Erythroblast (primary cell): ENCODE measurements around the gene ARHGEF25.

ENCODE experiments used
- DNase-seq, 2 experiments: peaks; one replicate each; lab custom pipeline; 2025; lab: John Stamatoyannopoulos, UW
- GATA1 ChIP-seq: IDR thresholded peaks from 2 replicates; pipeline ENCODE4 v1.6.1; 2011; ENCODE audit warnings: low read depth, mild to moderate bottlenecking, control low read depth, low read length, moderate library complexity
- POLR2A ChIP-seq: IDR thresholded peaks from 2 replicates; pipeline ENCODE4 v1.6.1; 2011; ENCODE audit warnings: mild to moderate bottlenecking, low read length

ARHGEF25 gene

DNA sequence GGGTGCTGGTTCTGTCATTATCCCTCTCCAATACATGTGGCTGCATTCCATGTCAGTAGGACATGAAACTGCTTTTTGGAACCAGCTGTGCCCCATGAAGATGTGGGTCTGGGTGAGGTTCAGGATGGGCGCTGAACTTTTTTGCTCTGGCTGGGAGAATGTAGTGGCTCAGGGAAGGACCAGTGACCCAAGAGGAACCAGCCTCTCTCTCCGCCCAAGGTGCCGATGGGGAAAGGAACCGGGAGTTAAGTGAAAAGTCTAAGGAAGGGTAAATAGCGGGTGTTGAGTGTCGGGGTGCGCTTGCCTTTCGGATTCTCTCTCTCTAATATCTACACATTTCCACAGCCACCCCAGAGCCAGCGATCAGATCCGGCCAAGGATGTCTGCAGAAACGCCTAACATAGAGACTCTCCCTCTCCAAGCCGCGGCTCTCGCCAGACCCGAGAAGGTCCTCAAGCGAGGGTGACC lies 7.8 kb downstream of the ARHGEF25 start:
- DNase-seq = no peak
- no peak for TF ChIP-seq GATA1
- TF ChIP-seq POLR2A = no peak

DNA sequence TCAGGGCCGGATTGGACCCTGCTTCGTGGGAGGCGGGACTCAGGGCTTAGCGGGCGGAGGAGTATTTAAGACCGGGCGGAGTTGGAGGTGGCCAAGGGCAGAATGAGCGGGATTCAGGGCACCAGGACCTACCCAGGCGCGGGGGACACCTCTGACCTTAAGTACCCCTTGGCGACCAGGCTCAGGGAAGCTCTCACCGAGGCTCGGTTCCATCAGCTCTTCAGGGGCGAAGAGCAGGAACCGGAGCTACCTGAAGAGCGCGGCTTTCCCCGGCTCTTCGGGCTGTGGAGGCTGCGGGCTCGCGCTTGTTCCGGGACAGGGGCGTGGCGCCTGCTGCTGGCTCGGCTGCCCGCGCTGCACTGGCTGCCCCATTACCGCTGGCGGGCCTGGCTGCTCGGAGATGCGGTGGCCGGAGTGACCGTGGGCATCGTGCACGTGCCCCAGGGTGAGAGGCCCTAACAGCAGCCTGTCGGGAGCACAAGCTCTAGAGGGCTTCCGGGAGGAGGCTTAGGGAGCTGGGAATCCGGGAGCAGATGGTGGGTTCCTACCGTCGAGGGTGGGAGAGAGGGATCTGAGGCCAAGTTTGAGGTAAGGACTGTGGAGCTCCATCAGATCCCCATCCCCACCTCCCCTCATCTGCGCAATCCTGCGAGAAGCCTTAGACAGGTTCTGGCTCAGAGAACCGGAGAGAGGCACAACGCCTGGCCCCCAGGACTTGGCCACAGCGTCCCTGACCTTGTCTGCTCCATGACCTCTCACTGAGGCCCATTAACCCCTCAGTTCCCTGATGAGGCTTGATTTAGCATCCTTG lies 8.4 kb downstream of the ARHGEF25 start:
- peak in 1 of 2 experiments; percentile 37 for DNase-seq
- TF ChIP-seq POLR2A (no peak), GATA1 (no peak)

DNA sequence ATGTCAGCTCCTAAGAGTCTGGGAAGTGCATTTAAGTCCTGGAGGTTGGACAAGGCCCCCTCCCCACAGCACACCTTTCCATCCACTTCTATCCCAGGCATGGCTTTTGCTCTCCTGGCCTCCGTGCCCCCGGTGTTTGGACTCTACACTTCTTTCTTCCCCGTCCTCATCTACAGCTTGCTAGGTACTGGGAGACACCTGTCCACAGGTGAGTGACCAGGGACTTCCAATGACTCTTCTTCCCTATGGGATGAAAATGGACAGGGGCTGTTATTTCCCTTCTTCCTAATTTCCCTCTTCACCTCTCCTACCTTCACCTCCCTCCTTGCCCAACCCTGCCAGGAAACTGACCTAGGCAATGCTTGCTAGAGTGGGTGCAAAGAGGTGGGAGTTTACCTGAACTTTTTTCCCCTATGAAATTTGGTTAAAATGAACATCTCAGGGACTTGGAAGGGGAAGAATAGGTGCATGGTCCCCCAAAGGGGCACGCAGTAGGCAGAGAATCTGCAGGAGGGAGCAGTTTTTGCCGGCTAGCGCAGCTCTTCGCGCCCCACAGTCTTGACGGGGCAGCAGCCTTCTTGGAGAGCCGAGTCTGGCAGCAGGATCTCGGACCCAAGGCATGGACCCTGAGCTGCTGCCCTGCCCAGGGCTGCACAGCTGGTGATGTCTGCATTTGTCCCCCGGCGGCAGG lies 9.2 kb downstream of the ARHGEF25 start:
- DNase-seq = no peak
- TF ChIP-seq GATA1 (no peak), POLR2A (no peak)

- TF ChIP-seq GATA1 = no peak
- no peak for TF ChIP-seq POLR2A
- no peak for DNase-seq
These were observed 9.8 kb downstream of the ARHGEF25 start for GRCh38 chr12:57620936-57621496.

DNA sequence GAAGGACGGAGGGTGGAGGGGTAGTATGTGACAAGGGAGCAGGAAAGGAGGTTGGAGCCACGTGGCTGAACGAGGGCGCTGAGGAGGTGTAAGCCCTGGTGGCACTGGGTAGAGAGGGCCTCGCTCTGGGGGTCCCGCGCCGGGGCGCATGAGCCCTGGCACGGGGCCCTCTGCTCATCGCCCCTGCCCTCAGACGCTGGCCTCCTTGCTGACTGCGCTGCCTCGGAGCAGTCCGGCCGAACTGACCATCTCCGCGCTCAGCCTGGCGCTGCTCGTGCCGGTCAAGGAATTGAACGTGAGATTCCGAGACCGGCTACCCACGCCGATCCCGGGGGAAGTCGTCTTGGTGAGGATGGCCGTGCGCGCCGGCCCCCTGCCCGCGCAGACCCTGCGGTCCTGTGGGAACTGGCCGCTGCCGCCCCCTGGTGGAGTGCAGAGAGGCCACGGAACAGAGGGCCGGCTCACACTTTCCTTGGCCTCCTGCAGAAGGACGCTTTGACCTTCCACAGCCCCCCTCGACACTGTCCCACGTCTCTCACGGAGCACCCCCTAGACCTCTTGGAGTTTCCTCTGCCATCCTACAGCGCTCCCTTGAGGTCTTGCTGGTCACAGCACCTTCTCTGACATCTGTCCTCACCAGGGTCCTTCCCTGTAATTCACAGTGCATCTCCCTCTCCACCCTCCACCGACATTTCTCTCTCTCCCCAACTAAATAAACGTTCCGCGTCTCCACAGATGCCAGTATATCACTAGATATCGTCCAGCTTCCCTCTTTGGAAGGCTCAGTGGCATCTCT lies 10.5 kb downstream of the ARHGEF25 start:
- DNase-seq = peak; percentile 55 to 73

DNA sequence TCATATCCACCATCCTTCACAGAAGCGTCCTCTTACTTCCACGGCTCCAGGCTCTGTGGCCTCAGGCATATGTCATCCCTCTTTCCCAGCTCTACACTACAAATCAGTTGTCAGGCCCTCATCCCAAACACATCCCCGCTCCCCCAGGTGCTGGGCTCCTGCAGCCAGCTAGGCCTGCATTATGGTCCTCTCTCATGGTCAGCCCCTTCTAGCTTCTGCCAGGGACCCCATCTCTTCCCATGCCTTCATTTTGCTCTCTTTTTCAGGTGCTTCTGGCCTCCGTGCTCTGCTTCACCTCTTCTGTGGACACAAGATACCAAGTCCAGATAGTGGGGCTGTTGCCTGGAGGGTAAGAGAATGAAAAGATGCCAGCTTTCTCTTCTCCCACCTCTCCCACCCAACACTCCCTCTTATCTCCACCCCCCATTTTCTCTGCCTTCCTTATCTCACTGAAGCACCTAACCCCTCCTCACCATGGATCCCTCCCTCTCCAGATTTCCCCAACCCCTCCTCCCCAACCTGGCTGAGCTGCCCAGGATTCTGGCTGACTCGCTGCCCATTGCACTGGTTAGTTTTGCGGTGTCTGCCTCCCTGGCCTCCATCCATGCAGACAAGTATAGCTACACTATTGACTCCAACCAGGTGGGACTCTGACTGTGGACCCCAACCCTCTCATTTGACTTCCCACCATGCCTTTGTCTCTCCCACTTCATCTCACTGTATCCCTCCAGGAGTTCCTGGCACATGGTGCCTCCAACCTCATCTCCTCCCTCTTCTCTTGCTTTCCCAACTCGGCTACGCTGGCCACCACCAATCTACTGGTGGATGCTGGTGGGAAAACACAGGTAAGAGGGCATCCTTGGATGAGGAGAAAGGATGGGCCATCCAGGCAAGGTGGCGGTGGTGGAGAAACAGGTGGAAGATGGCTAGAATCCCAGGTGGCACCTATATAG lies 11.3 kb downstream of the ARHGEF25 start:
- peak in 1 of 2 experiments; percentile 44 for DNase-seq
- TF ChIP-seq GATA1 (no peak), POLR2A (no peak)

More for the DNA sequence above, 10.5 kb downstream of the ARHGEF25 start:
- TF ChIP-seq POLR2A (no peak), GATA1 (no peak)

DNA sequence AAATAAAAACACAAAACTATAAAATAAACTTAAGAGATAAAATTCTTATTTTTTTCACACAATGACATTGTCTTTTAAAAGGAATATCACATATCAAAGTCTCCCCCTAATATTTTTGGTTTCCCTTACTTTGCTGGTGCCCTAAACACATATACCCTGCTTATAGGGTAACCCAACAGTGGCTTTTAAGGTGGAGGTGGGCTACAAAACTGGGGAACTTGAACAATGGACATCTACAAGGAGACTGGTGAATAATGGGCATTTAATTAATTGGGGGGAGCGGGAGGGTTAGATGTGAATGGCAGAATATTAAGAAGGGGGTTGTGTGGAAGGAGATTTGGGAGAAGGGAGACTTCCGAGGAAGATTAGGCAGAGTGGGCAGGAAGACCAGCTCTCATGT lies 12.2 kb downstream of the ARHGEF25 start:
- DNase-seq = no peak
- TF ChIP-seq GATA1 (no peak), POLR2A (no peak)

DNA sequence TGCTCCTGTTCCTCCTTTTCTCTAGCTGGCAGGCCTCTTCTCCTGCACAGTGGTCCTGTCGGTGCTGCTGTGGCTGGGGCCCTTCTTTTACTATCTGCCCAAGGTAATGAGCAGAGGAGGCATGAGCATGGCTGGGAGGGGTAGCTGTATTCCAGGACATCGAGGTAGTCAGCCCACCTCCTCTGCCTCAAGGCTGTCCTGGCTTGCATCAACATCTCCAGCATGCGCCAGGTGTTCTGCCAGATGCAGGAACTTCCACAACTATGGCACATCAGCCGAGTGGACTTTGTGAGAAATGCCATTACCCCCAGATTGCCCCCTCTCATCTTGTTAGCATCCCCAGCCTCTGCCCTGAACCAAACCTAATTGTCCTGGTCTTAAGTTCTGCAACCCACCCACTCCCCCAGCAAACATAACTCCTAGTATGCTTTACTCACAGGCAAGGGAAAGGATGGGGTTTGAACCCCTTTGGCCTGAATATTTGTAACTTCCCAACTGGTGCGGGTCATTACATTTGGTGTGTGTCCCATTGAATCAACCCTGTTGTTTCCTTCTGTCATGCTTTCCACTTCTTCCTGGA lies 12.7 kb downstream of the ARHGEF25 start:
- no peak for DNase-seq
- no peak for TF ChIP-seq GATA1
- TF ChIP-seq POLR2A = no peak

GRCh38 chr12:57624441-57625220 lies 13.4 kb downstream of the ARHGEF25 start:
- TF ChIP-seq GATA1 (no peak), POLR2A (no peak)
- no peak for DNase-seq

GRCh38 chr12:57625261-57626032 lies 14.2 kb downstream of the ARHGEF25 start:
- DNase-seq = no peak
- TF ChIP-seq POLR2A (no peak), GATA1 (no peak)
